ENCODE measurements around the gene TSPAN14.

DNA sequence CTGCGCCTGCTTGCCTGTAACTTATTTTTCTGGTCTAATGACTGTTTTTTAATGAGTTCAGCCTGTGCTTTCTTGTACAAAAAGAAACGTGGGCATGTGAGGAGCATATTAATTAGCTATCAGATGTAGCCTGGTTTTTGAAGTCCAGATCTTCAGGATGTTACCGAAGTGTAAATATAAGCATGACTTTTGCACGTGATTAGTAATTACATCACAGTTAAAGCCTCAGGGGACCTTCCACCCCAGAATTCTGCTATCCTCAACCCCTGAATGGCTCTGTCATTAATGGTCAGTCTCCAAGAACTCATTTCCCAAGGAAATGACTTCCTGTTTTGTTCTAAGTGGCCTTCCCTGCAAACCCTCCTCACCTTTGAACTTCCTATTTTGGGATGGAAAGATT is 47.9 kb upstream of the TSPAN14 start:
- TF ChIP-seq, protein P1, sequence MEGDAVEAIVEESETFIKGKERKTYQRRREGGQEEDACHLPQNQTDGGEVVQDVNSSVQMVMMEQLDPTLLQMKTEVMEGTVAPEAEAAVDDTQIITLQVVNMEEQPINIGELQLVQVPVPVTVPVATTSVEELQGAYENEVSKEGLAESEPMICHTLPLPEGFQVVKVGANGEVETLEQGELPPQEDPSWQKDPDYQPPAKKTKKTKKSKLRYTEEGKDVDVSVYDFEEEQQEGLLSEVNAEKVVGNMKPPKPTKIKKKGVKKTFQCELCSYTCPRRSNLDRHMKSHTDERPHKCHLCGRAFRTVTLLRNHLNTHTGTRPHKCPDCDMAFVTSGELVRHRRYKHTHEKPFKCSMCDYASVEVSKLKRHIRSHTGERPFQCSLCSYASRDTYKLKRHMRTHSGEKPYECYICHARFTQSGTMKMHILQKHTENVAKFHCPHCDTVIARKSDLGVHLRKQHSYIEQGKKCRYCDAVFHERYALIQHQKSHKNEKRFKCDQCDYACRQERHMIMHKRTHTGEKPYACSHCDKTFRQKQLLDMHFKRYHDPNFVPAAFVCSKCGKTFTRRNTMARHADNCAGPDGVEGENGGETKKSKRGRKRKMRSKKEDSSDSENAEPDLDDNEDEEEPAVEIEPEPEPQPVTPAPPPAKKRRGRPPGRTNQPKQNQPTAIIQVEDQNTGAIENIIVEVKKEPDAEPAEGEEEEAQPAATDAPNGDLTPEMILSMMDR (IDR thresholded peaks at IDR 0.05): no peak
- TF ChIP-seq POLR2A (IDR thresholded peaks at IDR 0.05): no peak
